Measurements from ENCODE around the gene GSTM5.
"Not testable (repeated sequence)": the region's sequence is repeated elsewhere in the genome, so short reads cannot be mapped to it uniquely, and the experiment has no call there.

GRCh38 chr1:109678637-109679036 lies 33.4 kb upstream of the GSTM5 start:
- TF ChIP-seq POLR2AphosphoS5 (IDR thresholded peaks at IDR 0.05; ENCODE audit: insufficient read depth, low read depth, low read length); JUN (IDR thresholded peaks at IDR 0.05; ENCODE audit: borderline replicate concordance, insufficient read depth, insufficient read length, low read depth); POLR2A (IDR thresholded peaks at IDR 0.05; ENCODE audit: low read depth, low read length); FOS (IDR thresholded peaks at IDR 0.05; ENCODE audit: borderline replicate concordance, insufficient read depth, low read length): not testable (repeated sequence)
- TF ChIP-seq, protein P1, sequence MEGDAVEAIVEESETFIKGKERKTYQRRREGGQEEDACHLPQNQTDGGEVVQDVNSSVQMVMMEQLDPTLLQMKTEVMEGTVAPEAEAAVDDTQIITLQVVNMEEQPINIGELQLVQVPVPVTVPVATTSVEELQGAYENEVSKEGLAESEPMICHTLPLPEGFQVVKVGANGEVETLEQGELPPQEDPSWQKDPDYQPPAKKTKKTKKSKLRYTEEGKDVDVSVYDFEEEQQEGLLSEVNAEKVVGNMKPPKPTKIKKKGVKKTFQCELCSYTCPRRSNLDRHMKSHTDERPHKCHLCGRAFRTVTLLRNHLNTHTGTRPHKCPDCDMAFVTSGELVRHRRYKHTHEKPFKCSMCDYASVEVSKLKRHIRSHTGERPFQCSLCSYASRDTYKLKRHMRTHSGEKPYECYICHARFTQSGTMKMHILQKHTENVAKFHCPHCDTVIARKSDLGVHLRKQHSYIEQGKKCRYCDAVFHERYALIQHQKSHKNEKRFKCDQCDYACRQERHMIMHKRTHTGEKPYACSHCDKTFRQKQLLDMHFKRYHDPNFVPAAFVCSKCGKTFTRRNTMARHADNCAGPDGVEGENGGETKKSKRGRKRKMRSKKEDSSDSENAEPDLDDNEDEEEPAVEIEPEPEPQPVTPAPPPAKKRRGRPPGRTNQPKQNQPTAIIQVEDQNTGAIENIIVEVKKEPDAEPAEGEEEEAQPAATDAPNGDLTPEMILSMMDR (IDR thresholded peaks at IDR 0.05; ENCODE audit: extremely low read depth in 1 of 2, insufficient read depth in 1 of 2, low read depth in 1 of 2, low read length in 2 of 2), result not testable (repeated sequence)
